ENCODE data around the gene CDH24. TPM values are rescaled to one million over a fixed set of nuclear protein-coding genes. Genes with fewer than 3 reads are reported as not detected.
A peak's percentile ranks its signal among the peaks of the same experiment; 100 is the strongest.

CDH24 gene
- total RNA-seq, 1 donor from 2014 or later: 1.6 TPM

- ATAC-seq (ENCODE audit: poor library complexity) (no peak), DNase-seq (no peak)
- intact Hi-C loops (cut with DNase I): no loop called here
These were observed 34.2 kb upstream of the CDH24 start for GRCh38 chr14:23091294-23092225.

GRCh38 chr14:23090254-23090636 is 32.9 kb upstream of the CDH24 start:
- intact Hi-C loops (cut with DNase I): no loop called here
- DNase-seq (no peak), ATAC-seq (ENCODE audit: poor library complexity) (no peak)

- DNase-seq: no peak
- intact Hi-C loops (cut with DNase I): no loop called here
- no peak for ATAC-seq (ENCODE audit: poor library complexity)
These were observed 32.4 kb upstream of the CDH24 start for GRCh38 chr14:23089498-23090253.

- intact Hi-C loops (cut with DNase I): no loop called here
- DNase-seq (no peak), ATAC-seq (ENCODE audit: poor library complexity) (no peak)
These were observed 29.2 kb upstream of the CDH24 start for GRCh38 chr14:23086565-23086964.

DNA sequence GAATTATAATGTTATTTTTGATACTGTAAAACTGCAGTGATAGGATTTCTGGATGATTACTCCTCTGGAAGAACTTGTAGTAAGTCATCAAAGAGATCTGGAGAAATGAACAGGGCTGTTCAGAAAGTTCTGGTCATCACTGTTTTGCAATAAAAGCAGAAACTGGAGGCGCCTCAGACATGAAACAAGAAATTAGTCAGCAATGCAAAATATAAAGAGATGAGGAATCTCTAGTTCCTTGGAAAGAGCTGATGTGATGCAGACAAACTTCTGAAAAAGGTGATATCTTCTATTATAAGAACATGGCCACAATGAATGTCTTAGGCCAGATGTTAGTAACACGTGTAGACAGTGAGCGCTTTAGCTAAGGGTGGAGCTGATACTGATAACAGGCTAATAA is 28.1 kb upstream of the CDH24 start:
- ATAC-seq (ENCODE audit: poor library complexity) (no peak), DNase-seq (no peak)
- intact Hi-C loops (cut with DNase I): no loop called here

DNA sequence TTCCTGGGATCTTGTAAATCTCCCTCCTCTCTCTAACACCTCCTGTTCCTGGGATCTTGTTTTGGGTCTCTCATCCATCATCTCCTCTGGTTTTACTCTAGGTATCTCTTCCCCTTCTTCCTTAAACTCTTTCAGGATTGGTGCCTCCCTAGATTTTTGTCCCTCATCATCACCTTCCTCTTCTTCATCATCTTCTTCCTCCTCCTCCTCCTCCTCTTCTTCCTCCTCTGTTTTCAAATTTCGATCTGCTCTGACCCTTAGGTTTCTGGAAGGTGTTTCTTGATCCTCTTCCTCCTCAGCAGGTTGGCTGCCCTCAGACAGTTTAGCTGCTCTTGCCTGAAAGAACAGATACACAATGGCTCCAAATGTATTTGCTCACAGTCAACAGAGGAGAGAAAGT is 23.2 kb upstream of the CDH24 start:
- ATAC-seq (ENCODE audit: poor library complexity) (no peak), DNase-seq (no peak)
- intact Hi-C loops (cut with DNase I): no loop called here

- no peak for ATAC-seq (ENCODE audit: poor library complexity)
- DNase-seq: no peak
- intact Hi-C loops (cut with DNase I): no loop called here
These were observed 22.4 kb upstream of the CDH24 start for GRCh38 chr14:23079716-23080115.

GRCh38 chr14:23078692-23079116 is 21.4 kb upstream of the CDH24 start:
- peak; percentile 63 for DNase-seq
- ATAC-seq (ENCODE audit: poor library complexity): peak; percentile 82
- intact Hi-C loops (cut with DNase I): no loop called here

GRCh38 chr14:23077962-23078361 is 20.6 kb upstream of the CDH24 start:
- intact Hi-C loops (cut with DNase I): no loop called here
- DNase-seq (no peak), ATAC-seq (ENCODE audit: poor library complexity) (no peak)

DNA sequence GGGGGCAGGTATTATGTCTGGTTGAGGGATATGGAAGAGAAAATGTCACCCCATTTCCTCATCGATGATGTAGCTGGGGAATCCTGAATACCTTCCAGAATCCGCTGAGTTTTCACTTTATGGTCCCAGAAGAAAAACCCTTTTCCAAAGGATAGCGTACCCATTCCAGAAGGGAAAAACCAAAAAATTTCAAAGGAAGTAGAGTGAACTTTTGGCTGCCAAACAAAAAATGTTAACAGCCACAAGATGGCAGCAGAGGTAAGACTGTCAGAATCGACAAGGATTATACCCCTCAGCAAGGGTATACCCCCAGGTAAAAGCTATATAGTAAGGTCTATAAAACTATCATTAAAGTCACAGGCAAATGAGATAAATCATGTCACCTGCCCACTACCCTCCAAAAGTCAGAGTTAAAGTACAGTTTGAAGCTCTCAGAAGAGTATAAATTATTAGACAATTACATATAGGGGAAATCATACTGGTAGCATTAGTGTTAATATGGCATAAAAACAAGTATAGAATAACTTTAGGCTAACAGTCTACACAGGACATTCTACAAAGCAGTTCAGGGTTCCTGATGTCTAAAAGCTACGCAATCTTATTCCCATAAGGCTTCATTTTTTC is 19.6 kb upstream of the CDH24 start:
- DNase-seq: no peak
- no peak for ATAC-seq (ENCODE audit: poor library complexity)
- intact Hi-C loops (cut with DNase I): no loop called here

DNA sequence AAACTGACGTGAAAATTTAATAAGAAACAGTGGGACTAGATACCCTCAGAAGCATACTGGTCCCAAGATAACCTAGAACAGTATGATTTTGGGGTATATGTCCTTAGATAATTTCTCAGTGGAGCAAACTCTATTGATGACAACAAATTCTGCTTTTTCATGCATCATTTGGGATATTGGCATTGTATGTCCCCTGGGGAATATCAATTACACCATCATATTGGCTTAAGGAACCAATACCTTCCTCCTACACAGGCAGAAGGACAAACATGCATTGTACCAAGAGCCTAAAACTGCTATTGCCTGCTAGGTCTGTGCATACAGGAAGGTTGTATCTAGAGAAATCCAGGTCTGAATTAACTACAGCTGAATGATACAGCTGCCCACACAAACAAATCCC is 17.6 kb upstream of the CDH24 start:
- no peak for DNase-seq
- no peak for ATAC-seq (ENCODE audit: poor library complexity)
- intact Hi-C loops (cut with DNase I): no loop called here

DNA sequence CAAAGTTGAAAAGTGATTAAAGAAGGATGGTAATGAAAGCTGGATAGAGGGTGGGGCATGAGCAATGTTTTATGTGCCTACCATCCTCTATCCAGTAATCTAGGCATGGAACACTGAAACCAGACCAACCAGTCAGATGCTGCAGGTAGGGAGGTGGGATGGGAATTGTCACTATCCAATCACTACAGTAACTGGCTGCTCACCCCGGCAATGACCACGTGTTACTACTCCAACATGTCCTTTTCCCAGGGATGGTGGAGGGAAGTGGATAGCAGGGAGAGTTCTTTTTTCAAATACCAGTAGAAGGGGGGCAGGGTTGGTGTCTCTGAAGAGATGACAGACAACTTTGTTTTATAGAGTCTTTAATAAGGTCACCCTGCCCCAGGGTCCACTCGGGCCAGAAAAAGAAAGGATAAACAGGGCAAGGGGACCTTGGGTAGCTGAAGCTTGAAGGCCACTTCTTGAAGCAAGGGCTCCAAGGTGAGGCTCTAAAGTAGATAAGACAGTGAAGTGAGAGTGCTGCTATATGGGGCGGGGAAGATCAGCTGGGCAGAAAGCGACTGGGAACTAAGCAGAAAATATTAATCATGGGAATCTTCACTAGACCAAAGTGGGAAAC is 14.7 kb upstream of the CDH24 start:
- DNase-seq: no peak
- intact Hi-C loops (cut with DNase I): no loop called here
- ATAC-seq (ENCODE audit: poor library complexity): peak; percentile 24

DNA sequence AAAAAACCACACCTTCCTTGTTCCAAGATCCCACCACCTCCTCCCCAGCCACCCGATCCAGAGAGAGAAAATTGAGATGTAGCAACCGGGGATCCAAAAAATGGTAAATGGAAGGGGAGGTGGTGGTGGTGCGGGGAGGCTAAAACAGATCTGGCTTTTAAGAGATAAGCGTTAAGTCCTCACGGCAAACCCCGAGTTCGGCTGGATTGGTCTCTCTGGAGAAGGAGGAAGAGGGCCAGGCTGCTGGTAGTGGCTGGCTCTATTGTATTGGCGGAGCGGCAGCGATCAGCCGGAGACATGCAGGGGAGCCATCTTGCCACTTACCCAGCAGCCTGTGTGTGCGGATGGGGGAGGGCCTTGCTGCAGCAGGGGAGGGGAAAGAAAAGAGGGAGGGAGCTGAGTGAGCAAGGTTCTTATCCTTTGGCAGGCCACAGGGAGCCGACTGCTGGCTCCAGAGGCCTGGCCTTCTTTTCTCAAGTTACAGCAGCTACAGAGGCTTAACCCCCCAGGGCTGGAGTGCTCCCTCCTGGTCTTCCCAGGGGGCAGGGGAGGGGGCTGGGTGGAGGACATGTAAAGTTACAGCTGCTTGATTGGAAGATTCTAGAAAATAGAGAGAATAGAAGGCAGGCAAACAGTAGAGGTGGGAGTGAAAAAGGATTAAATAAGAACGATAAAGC is 14.1 kb upstream of the CDH24 start:
- ATAC-seq (ENCODE audit: poor library complexity) (peak; percentile 93), DNase-seq (peak; percentile 89)
- intact Hi-C loops (cut with DNase I): no loop called here

- DNase-seq (no peak), ATAC-seq (ENCODE audit: poor library complexity) (no peak)
- intact Hi-C loops (cut with DNase I): no loop called here
These were observed 13.2 kb upstream of the CDH24 start for GRCh38 chr14:23070262-23071129.

DNA sequence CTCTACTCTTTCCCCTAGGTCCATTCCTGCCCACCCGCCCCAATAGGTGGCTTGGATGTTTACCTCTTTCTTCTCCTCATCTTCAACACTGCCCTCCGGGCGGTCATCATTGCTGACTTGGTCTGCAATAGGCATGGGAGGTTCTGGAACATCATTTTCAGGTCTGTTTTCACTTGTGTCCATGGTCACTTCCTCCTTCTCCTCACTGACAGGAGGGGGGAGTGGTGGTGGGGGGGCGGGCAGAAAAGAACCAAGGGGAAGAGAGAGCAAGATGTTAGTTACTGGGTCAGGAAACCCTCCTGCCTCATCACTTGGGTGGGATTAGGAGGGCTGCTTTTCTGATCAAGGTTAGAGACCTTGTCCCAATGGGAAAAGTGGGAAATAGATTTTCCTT is 12.1 kb upstream of the CDH24 start:
- ATAC-seq (ENCODE audit: poor library complexity) (no peak), DNase-seq (no peak)
- intact Hi-C loops (cut with DNase I): loop anchor here (5.0 kb wide), 1 partner anchor 38 kb away; no protein-coding TSS in a partner anchor

GRCh38 chr14:23068789-23069412 is 11.6 kb upstream of the CDH24 start:
- peak; percentile 69 for DNase-seq
- intact Hi-C loops (cut with DNase I): loop anchor here (5.0 kb wide), 1 partner anchor 38 kb away; no protein-coding TSS in a partner anchor
- peak; percentile 73 for ATAC-seq (ENCODE audit: poor library complexity)

Data from Right ventricle myocardium superior (tissue), 1 donor.